Heart left ventricle (tissue), 13 donors: Measurements from ENCODE around the gene KRTAP5-8.

Experiments used
- POLR2A ChIP-seq, 2 donors: fragments of 450-650 bp; IDR thresholded peaks; one replicate each; pipeline ENCODE4 v1.6.1; 2017; ENCODE audit warnings: antibody characterized with exemption in 2 of 2, mild to moderate bottlenecking in 2 of 2, moderate library complexity in 2 of 2
- TF ChIP-seq, protein P1 (sequence below), 12 donors: fragments of 200-600 bp; sonication (generic) in 4 of 12; IDR thresholded peaks; one replicate each; pipeline versions ENCODE4 v1.5.0 to v1.8.0; 2018 to 2022; ENCODE audit warnings: antibody characterized with exemption in 12 of 12, mild to moderate bottlenecking in 5 of 12
- donor health status: ischemic (EF 13 %, LVEDD 7.1; RV severe dilation, severe dysfunction).
- donor health status: DM: no; HTN: yes; CAD: no.
- donor health status: DM: no; HTN: no; CAD: no.
- donor health status: ischemic (EF 25% LVEDD 6.9; RV normal size, moderate dysfunction).
- donor health status: ischemic (EF 25% LVEDD 5.7; RV mildly dilated, moderate dysfunction).
- donor health status: ischemic (EF 35%, LVEDD 5.7; RV mildly dilated, moderate dysfunction).
- donor health status: nonischemic (EF 11% LVEDD 7.7; RV severe dilation, severe dysfunction).
- donor health status: DM: yes; HTN: yes; CAD: no.
- donor health status: PGD.
- donor health status: ischemic (EF 29% LVEDD 5.4; RV normal size, mild dysfunction).
- donor health status: nonischemic (EF 23%, LVEDD 6.1; RV moderate dilation, normal function).

GRCh38 chr11:71500601-71501021 lies 37.2 kb upstream of the KRTAP5-8 start:
- no peak for TF ChIP-seq POLR2A (IDR thresholded peaks at IDR 0.05)
- TF ChIP-seq, protein P1, sequence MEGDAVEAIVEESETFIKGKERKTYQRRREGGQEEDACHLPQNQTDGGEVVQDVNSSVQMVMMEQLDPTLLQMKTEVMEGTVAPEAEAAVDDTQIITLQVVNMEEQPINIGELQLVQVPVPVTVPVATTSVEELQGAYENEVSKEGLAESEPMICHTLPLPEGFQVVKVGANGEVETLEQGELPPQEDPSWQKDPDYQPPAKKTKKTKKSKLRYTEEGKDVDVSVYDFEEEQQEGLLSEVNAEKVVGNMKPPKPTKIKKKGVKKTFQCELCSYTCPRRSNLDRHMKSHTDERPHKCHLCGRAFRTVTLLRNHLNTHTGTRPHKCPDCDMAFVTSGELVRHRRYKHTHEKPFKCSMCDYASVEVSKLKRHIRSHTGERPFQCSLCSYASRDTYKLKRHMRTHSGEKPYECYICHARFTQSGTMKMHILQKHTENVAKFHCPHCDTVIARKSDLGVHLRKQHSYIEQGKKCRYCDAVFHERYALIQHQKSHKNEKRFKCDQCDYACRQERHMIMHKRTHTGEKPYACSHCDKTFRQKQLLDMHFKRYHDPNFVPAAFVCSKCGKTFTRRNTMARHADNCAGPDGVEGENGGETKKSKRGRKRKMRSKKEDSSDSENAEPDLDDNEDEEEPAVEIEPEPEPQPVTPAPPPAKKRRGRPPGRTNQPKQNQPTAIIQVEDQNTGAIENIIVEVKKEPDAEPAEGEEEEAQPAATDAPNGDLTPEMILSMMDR (IDR thresholded peaks at IDR 0.05), result no peak
